Measurements from ENCODE around the gene NUP93. TPM values are rescaled to one million over a fixed set of nuclear protein-coding genes. Genes with fewer than 3 reads are reported as not detected.
A peak's percentile ranks its signal among the peaks of the same experiment; 100 is the strongest.

Gene NUP93
- polyA plus RNA-seq, 2 of the 4 experiments (the other 2 are of a cell fraction): 87.3 to 91.4 TPM

DNA sequence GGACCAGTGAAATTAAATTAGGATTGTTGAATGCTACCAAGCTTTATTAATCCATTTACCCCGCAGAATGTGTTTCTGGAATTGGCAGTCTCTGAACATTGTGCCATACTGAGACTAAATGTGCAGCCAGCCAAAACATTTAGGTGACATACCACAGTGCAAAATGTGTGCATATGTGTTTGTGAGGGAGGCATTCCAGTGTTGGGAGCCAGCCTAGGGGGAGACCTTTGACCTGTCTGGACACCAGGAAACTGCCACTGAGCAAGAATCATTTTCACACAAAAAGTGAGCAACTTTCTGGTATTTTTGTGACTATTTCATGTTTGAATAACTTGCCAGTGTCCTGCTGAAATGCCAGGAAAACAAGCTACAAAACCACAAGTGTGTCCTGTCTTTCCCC lies 70.4 kb downstream of the NUP93 start:
- Histone ChIP-seq H3K4me1 (peaks cover 17% of the 10 kb centered on the region), H3K4me2 (peak overlapping the region; percentile 49), H3K27ac (peak overlapping the region; percentile 15 to 58; a peak in 5 of 6 replicates), H3K4me3 (no peak overlapping the region), H3K9me3 (no peaks in the 10 kb centered on the region)
- no peak for FAIRE-seq
- ChIA-PET POLR2A (no interaction called here), CTCF (interaction anchor here (0.6 to 4.1 kb wide), 7 partner anchors 11 to 67 kb away, joined by 3 to 12 read pairs (median 5); no protein-coding TSS in a partner anchor)
- peak in 1 of 2 experiments; percentile 68; a peak in 3 of 6 replicates for ATAC-seq
- WGBS (ENCODE audit: missing lambda C conversion rate): 46% methylated on average over 1 of the region's 1 CpG
- DNase-seq (ENCODE audit: low read depth in 1 of 2, low spot score in 1 of 2): no peak
- TF ChIP-seq, protein P1, sequence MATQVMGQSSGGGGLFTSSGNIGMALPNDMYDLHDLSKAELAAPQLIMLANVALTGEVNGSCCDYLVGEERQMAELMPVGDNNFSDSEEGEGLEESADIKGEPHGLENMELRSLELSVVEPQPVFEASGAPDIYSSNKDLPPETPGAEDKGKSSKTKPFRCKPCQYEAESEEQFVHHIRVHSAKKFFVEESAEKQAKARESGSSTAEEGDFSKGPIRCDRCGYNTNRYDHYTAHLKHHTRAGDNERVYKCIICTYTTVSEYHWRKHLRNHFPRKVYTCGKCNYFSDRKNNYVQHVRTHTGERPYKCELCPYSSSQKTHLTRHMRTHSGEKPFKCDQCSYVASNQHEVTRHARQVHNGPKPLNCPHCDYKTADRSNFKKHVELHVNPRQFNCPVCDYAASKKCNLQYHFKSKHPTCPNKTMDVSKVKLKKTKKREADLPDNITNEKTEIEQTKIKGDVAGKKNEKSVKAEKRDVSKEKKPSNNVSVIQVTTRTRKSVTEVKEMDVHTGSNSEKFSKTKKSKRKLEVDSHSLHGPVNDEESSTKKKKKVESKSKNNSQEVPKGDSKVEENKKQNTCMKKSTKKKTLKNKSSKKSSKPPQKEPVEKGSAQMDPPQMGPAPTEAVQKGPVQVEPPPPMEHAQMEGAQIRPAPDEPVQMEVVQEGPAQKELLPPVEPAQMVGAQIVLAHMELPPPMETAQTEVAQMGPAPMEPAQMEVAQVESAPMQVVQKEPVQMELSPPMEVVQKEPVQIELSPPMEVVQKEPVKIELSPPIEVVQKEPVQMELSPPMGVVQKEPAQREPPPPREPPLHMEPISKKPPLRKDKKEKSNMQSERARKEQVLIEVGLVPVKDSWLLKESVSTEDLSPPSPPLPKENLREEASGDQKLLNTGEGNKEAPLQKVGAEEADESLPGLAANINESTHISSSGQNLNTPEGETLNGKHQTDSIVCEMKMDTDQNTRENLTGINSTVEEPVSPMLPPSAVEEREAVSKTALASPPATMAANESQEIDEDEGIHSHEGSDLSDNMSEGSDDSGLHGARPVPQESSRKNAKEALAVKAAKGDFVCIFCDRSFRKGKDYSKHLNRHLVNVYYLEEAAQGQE (IDR thresholded peaks at IDR 0.05): no peak
- TF ChIP-seq, protein P2, sequence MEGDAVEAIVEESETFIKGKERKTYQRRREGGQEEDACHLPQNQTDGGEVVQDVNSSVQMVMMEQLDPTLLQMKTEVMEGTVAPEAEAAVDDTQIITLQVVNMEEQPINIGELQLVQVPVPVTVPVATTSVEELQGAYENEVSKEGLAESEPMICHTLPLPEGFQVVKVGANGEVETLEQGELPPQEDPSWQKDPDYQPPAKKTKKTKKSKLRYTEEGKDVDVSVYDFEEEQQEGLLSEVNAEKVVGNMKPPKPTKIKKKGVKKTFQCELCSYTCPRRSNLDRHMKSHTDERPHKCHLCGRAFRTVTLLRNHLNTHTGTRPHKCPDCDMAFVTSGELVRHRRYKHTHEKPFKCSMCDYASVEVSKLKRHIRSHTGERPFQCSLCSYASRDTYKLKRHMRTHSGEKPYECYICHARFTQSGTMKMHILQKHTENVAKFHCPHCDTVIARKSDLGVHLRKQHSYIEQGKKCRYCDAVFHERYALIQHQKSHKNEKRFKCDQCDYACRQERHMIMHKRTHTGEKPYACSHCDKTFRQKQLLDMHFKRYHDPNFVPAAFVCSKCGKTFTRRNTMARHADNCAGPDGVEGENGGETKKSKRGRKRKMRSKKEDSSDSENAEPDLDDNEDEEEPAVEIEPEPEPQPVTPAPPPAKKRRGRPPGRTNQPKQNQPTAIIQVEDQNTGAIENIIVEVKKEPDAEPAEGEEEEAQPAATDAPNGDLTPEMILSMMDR (IDR thresholded peaks at IDR 0.05): no peak
- TF ChIP-seq JUN (IDR thresholded peaks at IDR 0.05) (no peak), GATA3 (IDR thresholded peaks at IDR 0.05; ENCODE audit: borderline replicate concordance) (no peak), ESRRA (IDR thresholded peaks at IDR 0.05; ENCODE audit: borderline replicate concordance, low read length) (no peak), MYC (IDR thresholded peaks at IDR 0.05; ENCODE audit: borderline replicate concordance, low read length) (no peak), RCOR1 (IDR thresholded peaks at IDR 0.05; ENCODE audit: low read depth, low read length) (no peak), PHF8 (IDR thresholded peaks at IDR 0.05; ENCODE audit: borderline replicate concordance, low read depth) (no peak), CBX8 (IDR thresholded peaks at IDR 0.05) (no peak), HOXB13 (CRISPR knock-in tag; IDR thresholded peaks at IDR 0.05; ENCODE audit: low read depth) (no peak), RARB (CRISPR knock-in tag; IDR thresholded peaks at IDR 0.05) (no peak), FOSB (CRISPR knock-in tag; IDR thresholded peaks at IDR 0.05) (no peak), TP53 (CRISPR knock-in tag; IDR thresholded peaks at IDR 0.05) (no peak), JUNB (IDR thresholded peaks at IDR 0.05) (no peak), SMC3 (IDR thresholded peaks at IDR 0.05) (no peak)
- TF ChIP-seq, protein P3, sequence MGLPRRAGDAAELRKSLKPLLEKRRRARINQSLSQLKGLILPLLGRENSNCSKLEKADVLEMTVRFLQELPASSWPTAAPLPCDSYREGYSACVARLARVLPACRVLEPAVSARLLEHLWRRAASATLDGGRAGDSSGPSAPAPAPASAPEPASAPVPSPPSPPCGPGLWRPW (IDR thresholded peaks at IDR 0.05): no peak
- TF ChIP-seq, protein P4, sequence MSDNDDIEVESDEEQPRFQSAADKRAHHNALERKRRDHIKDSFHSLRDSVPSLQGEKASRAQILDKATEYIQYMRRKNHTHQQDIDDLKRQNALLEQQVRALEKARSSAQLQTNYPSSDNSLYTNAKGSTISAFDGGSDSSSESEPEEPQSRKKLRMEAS (IDR thresholded peaks at IDR 0.05): no peak
- TF ChIP-seq, protein P5, sequence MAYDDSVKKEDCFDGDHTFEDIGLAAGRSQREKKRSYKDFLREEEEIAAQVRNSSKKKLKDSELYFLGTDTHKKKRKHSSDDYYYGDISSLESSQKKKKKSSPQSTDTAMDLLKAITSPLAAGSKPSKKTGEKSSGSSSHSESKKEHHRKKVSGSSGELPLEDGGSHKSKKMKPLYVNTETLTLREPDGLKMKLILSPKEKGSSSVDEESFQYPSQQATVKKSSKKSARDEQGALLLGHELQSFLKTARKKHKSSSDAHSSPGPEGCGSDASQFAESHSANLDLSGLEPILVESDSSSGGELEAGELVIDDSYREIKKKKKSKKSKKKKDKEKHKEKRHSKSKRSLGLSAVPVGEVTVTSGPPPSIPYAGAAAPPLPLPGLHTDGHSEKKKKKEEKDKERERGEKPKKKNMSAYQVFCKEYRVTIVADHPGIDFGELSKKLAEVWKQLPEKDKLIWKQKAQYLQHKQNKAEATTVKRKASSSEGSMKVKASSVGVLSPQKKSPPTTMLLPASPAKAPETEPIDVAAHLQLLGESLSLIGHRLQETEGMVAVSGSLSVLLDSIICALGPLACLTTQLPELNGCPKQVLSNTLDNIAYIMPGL (CRISPR knock-in tag; IDR thresholded peaks at IDR 0.05; ENCODE audit: borderline replicate concordance): no peak

DNA sequence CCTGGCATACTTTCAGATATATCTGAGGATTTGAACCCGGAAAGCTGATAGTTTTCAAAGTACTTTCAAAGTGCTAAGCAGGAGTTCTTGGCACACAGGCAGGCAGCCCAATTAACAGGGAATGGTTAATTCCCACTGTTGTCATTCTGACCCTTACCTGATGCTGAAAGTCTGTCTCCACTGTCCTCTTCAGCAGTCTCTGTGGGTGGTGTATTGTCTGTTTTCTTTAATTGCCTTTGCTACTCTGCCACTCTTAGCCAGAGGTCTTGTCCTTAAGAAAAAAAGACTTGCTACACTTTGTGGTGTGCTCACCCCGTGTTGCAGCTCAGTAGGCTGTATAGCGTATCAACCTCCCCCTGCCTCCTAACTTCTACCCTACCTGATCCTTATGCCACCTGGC lies 71.8 kb downstream of the NUP93 start:
- TF ChIP-seq, protein P6, sequence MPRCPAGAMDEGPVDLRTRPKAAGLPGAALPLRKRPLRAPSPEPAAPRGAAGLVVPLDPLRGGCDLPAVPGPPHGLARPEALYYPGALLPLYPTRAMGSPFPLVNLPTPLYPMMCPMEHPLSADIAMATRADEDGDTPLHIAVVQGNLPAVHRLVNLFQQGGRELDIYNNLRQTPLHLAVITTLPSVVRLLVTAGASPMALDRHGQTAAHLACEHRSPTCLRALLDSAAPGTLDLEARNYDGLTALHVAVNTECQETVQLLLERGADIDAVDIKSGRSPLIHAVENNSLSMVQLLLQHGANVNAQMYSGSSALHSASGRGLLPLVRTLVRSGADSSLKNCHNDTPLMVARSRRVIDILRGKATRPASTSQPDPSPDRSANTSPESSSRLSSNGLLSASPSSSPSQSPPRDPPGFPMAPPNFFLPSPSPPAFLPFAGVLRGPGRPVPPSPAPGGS (IDR thresholded peaks at IDR 0.05): no peak
- TF ChIP-seq MYC (IDR thresholded peaks at IDR 0.05; ENCODE audit: borderline replicate concordance, low read length): no peak
- TF ChIP-seq, protein P4 (IDR thresholded peaks at IDR 0.05): no peak
- TF ChIP-seq ESRRA (IDR thresholded peaks at IDR 0.05; ENCODE audit: borderline replicate concordance, low read length): no peak
- no peak overlapping the region for H3K4me2 ChIP-seq
- DNase-seq (ENCODE audit: low read depth in 1 of 2, low spot score in 1 of 2) (no peak), ATAC-seq (no peak), FAIRE-seq (no peak)
- H3K4me3 ChIP-seq: no peak overlapping the region
- H3K9me3 ChIP-seq: no peaks in the 10 kb centered on the region
- CTCF ChIA-PET: interaction anchor here (1.0 to 4.4 kb wide), 7 partner anchors 8 to 67 kb away, joined by 3 to 23 read pairs (median 6); no protein-coding TSS in a partner anchor
- WGBS (ENCODE audit: missing lambda C conversion rate): 81% methylated on average over 3 of the region's 3 CpGs
- peaks cover 28% of the 10 kb centered on the region for H3K4me1 ChIP-seq
- H3K27ac ChIP-seq: peak overlapping the region in 1 of 2 experiments; percentile 58; a peak in 3 of 6 replicates
- POLR2A ChIA-PET: no interaction called here
